Measurements from ENCODE around the gene TSTD1.

DNA sequence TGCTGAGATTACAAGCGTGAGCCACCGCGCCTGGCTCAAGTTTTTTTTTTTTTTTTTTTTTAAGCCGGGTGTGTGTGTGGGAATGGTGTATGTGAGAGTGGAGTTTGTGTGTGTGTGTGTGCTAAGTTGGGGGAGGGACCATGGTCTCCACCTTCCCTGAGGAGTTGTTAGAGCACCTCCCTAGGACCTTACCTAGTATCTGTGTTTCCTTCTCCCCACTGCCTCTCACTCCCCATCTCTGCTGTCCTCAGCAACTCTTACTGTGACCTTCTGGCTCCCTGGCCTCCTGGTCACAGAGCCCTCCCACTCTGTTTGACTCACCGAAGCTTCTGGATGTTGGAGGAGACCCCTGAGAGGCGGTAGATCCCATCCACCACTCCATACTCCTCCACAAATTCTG, 20.5 kb upstream of the TSTD1 start:
- TF ChIP-seq, protein P1, sequence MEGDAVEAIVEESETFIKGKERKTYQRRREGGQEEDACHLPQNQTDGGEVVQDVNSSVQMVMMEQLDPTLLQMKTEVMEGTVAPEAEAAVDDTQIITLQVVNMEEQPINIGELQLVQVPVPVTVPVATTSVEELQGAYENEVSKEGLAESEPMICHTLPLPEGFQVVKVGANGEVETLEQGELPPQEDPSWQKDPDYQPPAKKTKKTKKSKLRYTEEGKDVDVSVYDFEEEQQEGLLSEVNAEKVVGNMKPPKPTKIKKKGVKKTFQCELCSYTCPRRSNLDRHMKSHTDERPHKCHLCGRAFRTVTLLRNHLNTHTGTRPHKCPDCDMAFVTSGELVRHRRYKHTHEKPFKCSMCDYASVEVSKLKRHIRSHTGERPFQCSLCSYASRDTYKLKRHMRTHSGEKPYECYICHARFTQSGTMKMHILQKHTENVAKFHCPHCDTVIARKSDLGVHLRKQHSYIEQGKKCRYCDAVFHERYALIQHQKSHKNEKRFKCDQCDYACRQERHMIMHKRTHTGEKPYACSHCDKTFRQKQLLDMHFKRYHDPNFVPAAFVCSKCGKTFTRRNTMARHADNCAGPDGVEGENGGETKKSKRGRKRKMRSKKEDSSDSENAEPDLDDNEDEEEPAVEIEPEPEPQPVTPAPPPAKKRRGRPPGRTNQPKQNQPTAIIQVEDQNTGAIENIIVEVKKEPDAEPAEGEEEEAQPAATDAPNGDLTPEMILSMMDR (IDR thresholded peaks at IDR 0.05; ENCODE audit: insufficient read depth, low read depth, low read length): no peak
- no peak for TF ChIP-seq EZH2 (IDR thresholded peaks at IDR 0.05; ENCODE audit: insufficient read depth, low read length)
